A673 (cell line): ENCODE data around the gene LSR. TPM values are rescaled to one million over a fixed set of nuclear protein-coding genes. Genes with fewer than 3 reads are reported as not detected.

Source experiments
- BruUV-seq: library from RNA; stranded (reverse); fragments of 400-500 nt; replicated peaks from 2 replicates; lab custom pipeline; 2021; lab: Mats Ljungman, UMichigan
- CTCF ChIA-PET: fragments of 300-600 bp; sonication (Branson Sonifier 250); formaldehyde crosslinking; loops from one replicate; lab custom pipeline; 2022; ENCODE audit warnings: antibody characterized with exemption; lab: Charles Lee
- POLR2A ChIA-PET: fragments of 300-600 bp; sonication (Branson Sonifier 250); formaldehyde crosslinking; loops from one replicate; lab custom pipeline; 2022; ENCODE audit warnings: antibody characterized with exemption; ENCODE audit not compliant: low non-redundant PET; lab: Charles Lee
- DNase-seq: peaks from one replicate; pipeline ENCODE4 v3.0.0-alpha.2; 2015; ENCODE audit warnings: low spot score
- H3K27ac ChIP-seq: fragments of 200-600 bp; sonication (generic); 2 replicates; pipeline ENCODE4 v1.5.1; 2016; ENCODE audit warnings: mixed run types, low read depth, mild to moderate bottlenecking, mixed read lengths, antibody characterized with exemption, low read length; ENCODE audit not compliant: poor library complexity, severe bottlenecking
- H3K27me3 ChIP-seq: fragments of 200-600 bp; sonication (generic); replicated peaks from 2 replicates; pipeline ENCODE4 v1.6.1; 2017; ENCODE audit warnings: mixed run types, low read depth, mild to moderate bottlenecking, mixed read lengths, antibody characterized with exemption, low read length; ENCODE audit not compliant: insufficient read depth, poor library complexity
- H3K36me3 ChIP-seq: fragments of 200-600 bp; sonication (generic); 2 replicates; pipeline ENCODE4 v1.6.1; 2016; ENCODE audit warnings: mixed run types, mild to moderate bottlenecking, mixed read lengths, antibody characterized with exemption, low read length; ENCODE audit not compliant: insufficient read depth, poor library complexity, severe bottlenecking
- H3K4me1 ChIP-seq: fragments of 200-600 bp; sonication (generic); 2 replicates; pipeline ENCODE4 v1.6.1; 2017; ENCODE audit warnings: mixed run types, mild to moderate bottlenecking, mixed read lengths, antibody characterized with exemption, low read length; ENCODE audit not compliant: insufficient read depth, poor library complexity, severe bottlenecking
- H3K4me3 ChIP-seq: fragments of 200-600 bp; sonication (generic); 2 replicates; pipeline ENCODE4 v1.5.1; 2016; ENCODE audit warnings: low read depth, mixed run types, mild to moderate bottlenecking, mixed read lengths, low read length; ENCODE audit not compliant: poor library complexity, severe bottlenecking
- H3K9me3 ChIP-seq: fragments of 200-600 bp; sonication (generic); 2 replicates; pipeline ENCODE4 v1.6.1; 2016; ENCODE audit warnings: mixed run types, low read depth, mild to moderate bottlenecking, mixed read lengths, antibody characterized with exemption, low read length; ENCODE audit not compliant: poor library complexity, severe bottlenecking
- CTCF ChIP-seq: fragments of 300-800, 200-600 bp; sonication (generic); conservative IDR thresholded peaks from 2 replicates; pipeline ENCODE4 v1.5.1; 2017; ENCODE audit warnings: low read depth, mild to moderate bottlenecking, antibody characterized with exemption, low read length, moderate library complexity, mixed read lengths
- EZH2 ChIP-seq: fragments of 200-600 bp; sonication (generic); IDR thresholded peaks from 2 replicates; pipeline ENCODE4 v1.6.1; 2017; ENCODE audit warnings: borderline replicate concordance, low read depth, mild to moderate bottlenecking, mixed read lengths, antibody characterized with exemption, low read length; ENCODE audit not compliant: poor library complexity, severe bottlenecking
- intact Hi-C: fragments of 100-400 bp; cut with micrococcal nuclease; formaldehyde crosslinking; loops from one replicate; pipeline ENCODE4 v1.10.0; 2022; ENCODE audit not compliant: unreplicated experiment
- total RNA-seq: library from RNA; stranded (reverse); gene quantifications from 2 replicates; pipeline ENCODE4 v1.2.3, GENCODE V29; 2021

LSR gene
- total RNA-seq, 1 experiment from 2014 or later = 1.9 TPM

- intact Hi-C loops = no loop called here
- H3K27ac ChIP-seq = no peak overlapping the region
These were observed 13.4 kb downstream of the LSR start for GRCh38 chr19:35262101-35262761.

GRCh38 chr19:35264268-35265125 lies 15.7 kb downstream of the LSR start:
- no peaks in the 10 kb centered on the region for H3K4me1 ChIP-seq
- ChIA-PET POLR2A (interaction anchor here (0.6 kb wide), 1 partner anchor 417 kb away, joined by 16 read pairs; no protein-coding TSS in a partner anchor), CTCF (interaction anchor here (0.6 kb wide), 1 partner anchor 23 kb away, joined by 4 read pairs; no protein-coding TSS in a partner anchor)
- H3K27ac ChIP-seq = no peak overlapping the region
- H3K4me3 ChIP-seq = no peak overlapping the region
- H3K27me3 ChIP-seq = no peaks in the 10 kb centered on the region
- no peaks in the 10 kb centered on the region for H3K36me3 ChIP-seq
- TF ChIP-seq EZH2 (no peak), CTCF (no peak)
- intact Hi-C loops = no loop called here
- H3K9me3 ChIP-seq = no peaks in the 10 kb centered on the region
- no peak for DNase-seq
- no TSS peak for BruUV-seq

More at GRCh38 chr19:35262101-35262761, 13.4 kb downstream of the LSR start:
- Histone ChIP-seq H3K9me3 (no peaks in the 10 kb centered on the region), H3K4me1 (no peaks in the 10 kb centered on the region), H3K4me3 (no peak overlapping the region), H3K27me3 (no peaks in the 10 kb centered on the region), H3K36me3 (no peaks in the 10 kb centered on the region)
- DNase-seq = no peak
- ChIA-PET CTCF (no interaction called here), POLR2A (no interaction called here)
- no TSS peak for BruUV-seq
- TF ChIP-seq EZH2 (no peak), CTCF (no peak)

- no peak for DNase-seq
- no TSS peak for BruUV-seq
- Histone ChIP-seq H3K27ac (no peak overlapping the region), H3K27me3 (no peaks in the 10 kb centered on the region), H3K36me3 (peaks cover 2% of the 10 kb centered on the region), H3K4me3 (no peak overlapping the region), H3K4me1 (no peaks in the 10 kb centered on the region), H3K9me3 (no peaks in the 10 kb centered on the region)
- intact Hi-C loops = no loop called here
- CTCF ChIA-PET = no interaction called here
- TF ChIP-seq CTCF (no peak), EZH2 (no peak)
- POLR2A ChIA-PET = no interaction called here
These were observed 16.5 kb downstream of the LSR start for GRCh38 chr19:35265126-35265899.
